GM23338 (cell line): ENCODE data around the gene PHYHD1. TPM values are rescaled to one million over a fixed set of nuclear protein-coding genes. Genes with fewer than 3 reads are reported as not detected.

Source experiments
- ATAC-seq: fragments of 200-7000 bp; cut with Tn5 transposase; 3 replicates; pipeline ENCODE4 v1.9.1; 2020
- DNase-seq: peaks from one replicate; pipeline ENCODE4 v3.0.0-alpha.2; 2015; ENCODE audit warnings: low spot score
- H2AFZ ChIP-seq: fragments of 200-600 bp; sonication (generic); 2 replicates; pipeline ENCODE4 v1.8.0; 2016; ENCODE audit warnings: antibody characterized with exemption, mild to moderate bottlenecking, moderate library complexity
- H3F3A ChIP-seq: fragments of 200-600 bp; sonication (generic); replicated peaks from 2 replicates; pipeline ENCODE4 v1.8.0; 2017; ENCODE audit warnings: antibody characterized with exemption, mixed run types, low read depth
- H3K27ac ChIP-seq: fragments of 200-600 bp; sonication (generic); 2 replicates; pipeline ENCODE4 v1.6.1; 2016; ENCODE audit warnings: low read depth
- H3K27me3 ChIP-seq: fragments of 200-600 bp; sonication (generic); 2 replicates; pipeline ENCODE4 v1.8.0; 2016; ENCODE audit warnings: mild to moderate bottlenecking, mixed run types, moderate library complexity; ENCODE audit not compliant: insufficient read depth
- H3K36me3 ChIP-seq: fragments of 200-600 bp; sonication (generic); 2 replicates; pipeline ENCODE4 v1.8.0; 2016; ENCODE audit warnings: mild to moderate bottlenecking; ENCODE audit not compliant: insufficient read depth
- H3K4me1 ChIP-seq: fragments of 200-600 bp; sonication (generic); 2 replicates; pipeline ENCODE4 v1.8.0; 2016; ENCODE audit warnings: mild to moderate bottlenecking, moderate library complexity; ENCODE audit not compliant: insufficient read depth
- H3K4me2 ChIP-seq: fragments of 200-600 bp; sonication (generic); 2 replicates; pipeline ENCODE4 v1.7.1; 2017; ENCODE audit warnings: mixed run types
- H3K4me3 ChIP-seq: fragments of 200-600 bp; sonication (generic); 2 replicates; pipeline ENCODE4 v1.6.1; 2016; ENCODE audit warnings: mixed run types
- H3K79me2 ChIP-seq: fragments of 200-600 bp; sonication (generic); replicated peaks from 2 replicates; pipeline ENCODE4 v1.8.0; 2017; ENCODE audit warnings: mild to moderate bottlenecking; ENCODE audit not compliant: insufficient read depth
- H3K9me2 ChIP-seq: fragments of 200-600 bp; sonication (generic); 2 replicates; pipeline ENCODE4 v1.8.0; 2017; ENCODE audit not compliant: insufficient read depth
- H4K20me1 ChIP-seq: fragments of 200-600 bp; sonication (generic); replicated peaks from 2 replicates; pipeline ENCODE4 v1.8.0; 2017; ENCODE audit warnings: mild to moderate bottlenecking; ENCODE audit not compliant: insufficient read depth
- H3K27ac Mint-ChIP-seq: 2 replicates; pipeline ENCODE4 v1.8.0; 2020; ENCODE audit warnings: inconsistent platforms, mild to moderate bottlenecking, moderate library complexity, mixed read lengths
- H3K27me3 Mint-ChIP-seq: 3 replicates; pipeline ENCODE4 v1.8.0; 2022; ENCODE audit warnings: low read depth, mild to moderate bottlenecking, moderate library complexity, mixed read lengths, inconsistent platforms; ENCODE audit not compliant: insufficient read depth, poor library complexity
- H3K36me3 Mint-ChIP-seq: 3 replicates; pipeline ENCODE4 v1.8.0; 2021; ENCODE audit warnings: low read depth, mild to moderate bottlenecking, inconsistent platforms, moderate library complexity, mixed read lengths
- H3K4me1 Mint-ChIP-seq: 3 replicates; pipeline ENCODE4 v1.8.0; 2020; ENCODE audit warnings: mild to moderate bottlenecking, inconsistent platforms, mixed read lengths
- H3K4me3 Mint-ChIP-seq: 3 replicates; pipeline ENCODE4 v1.8.0; 2021; ENCODE audit warnings: moderate library complexity, mild to moderate bottlenecking, inconsistent platforms, mixed read lengths
- H3K9me3 Mint-ChIP-seq: 3 replicates; pipeline ENCODE4 v1.8.0; 2020; ENCODE audit warnings: moderate library complexity, mild to moderate bottlenecking, inconsistent platforms, mixed read lengths
- CREB1 ChIP-seq: fragments of 250-450 bp; sonication (Bioruptor Pico); IDR thresholded peaks from 2 replicates; pipeline ENCODE4 v1.5.0; 2020; ENCODE audit warnings: low read depth, mild to moderate bottlenecking, moderate library complexity
- EZH2 ChIP-seq: fragments of 200-600 bp; sonication (generic); IDR thresholded peaks from one replicate; pipeline ENCODE4 v1.8.0; 2017; ENCODE audit warnings: antibody characterized with exemption, mild to moderate bottlenecking, low read depth; ENCODE audit not compliant: unreplicated experiment
- EZH2phosphoT487 ChIP-seq: fragments of 200-600 bp; sonication (generic); IDR thresholded peaks from one replicate; pipeline ENCODE4 v1.8.1; 2018; ENCODE audit warnings: antibody characterized with exemption; ENCODE audit not compliant: unreplicated experiment
- JUNB ChIP-seq: IDR thresholded peaks from one replicate; pipeline ENCODE4 v1.6.1; 2016; ENCODE audit warnings: antibody characterized with exemption; ENCODE audit not compliant: unreplicated experiment
- NANOG ChIP-seq: IDR thresholded peaks from 2 replicates; pipeline ENCODE4 v1.6.1; 2016; ENCODE audit warnings: antibody characterized with exemption, borderline replicate concordance
- POLR2AphosphoS5 ChIP-seq: IDR thresholded peaks from 2 replicates; pipeline ENCODE4 v1.6.1; 2016; ENCODE audit warnings: antibody characterized with exemption, low read depth
- STAT1 ChIP-seq: IDR thresholded peaks from one replicate; pipeline ENCODE4 v1.6.1; 2016; ENCODE audit warnings: antibody characterized with exemption; ENCODE audit not compliant: unreplicated experiment
- ZNF114 ChIP-seq: fragments of 250-450 bp; sonication (Bioruptor Pico); IDR thresholded peaks from 2 replicates; pipeline ENCODE4 v1.5.0; 2020; ENCODE audit warnings: mild to moderate bottlenecking, moderate library complexity
- polyA plus RNA-seq: library from polyadenylated mRNA; unstranded; fragments of >200 nt; fragmentation: Nextera tagmentation; extraction: Ambion mirVana; gene quantifications from 2 replicates; pipeline ENCODE4 v1.2.1, GENCODE V29; 2016
- total RNA-seq: library from RNA; depleted of rRNA; stranded (reverse); fragments of >200 nt; shearing (Covaris generic); gene quantifications from 2 replicates; pipeline ENCODE4 v1.2.3, GENCODE V29; 2014
- TF ChIP-seq, protein P1 (sequence below): IDR thresholded peaks from one replicate; pipeline ENCODE4 v1.6.1; 2018; ENCODE audit warnings: antibody characterized with exemption; ENCODE audit not compliant: unreplicated experiment
- TF ChIP-seq, protein P2 (sequence below): fragments of 250-450 bp; sonication (Bioruptor Pico); IDR thresholded peaks from 2 replicates; pipeline ENCODE4 v1.5.0; 2020; ENCODE audit warnings: mild to moderate bottlenecking, moderate library complexity

The PHYHD1 gene
- total and polyA plus RNA-seq, 2 experiments from 2014 or later, result 10.4 to 16.8 TPM

DNA sequence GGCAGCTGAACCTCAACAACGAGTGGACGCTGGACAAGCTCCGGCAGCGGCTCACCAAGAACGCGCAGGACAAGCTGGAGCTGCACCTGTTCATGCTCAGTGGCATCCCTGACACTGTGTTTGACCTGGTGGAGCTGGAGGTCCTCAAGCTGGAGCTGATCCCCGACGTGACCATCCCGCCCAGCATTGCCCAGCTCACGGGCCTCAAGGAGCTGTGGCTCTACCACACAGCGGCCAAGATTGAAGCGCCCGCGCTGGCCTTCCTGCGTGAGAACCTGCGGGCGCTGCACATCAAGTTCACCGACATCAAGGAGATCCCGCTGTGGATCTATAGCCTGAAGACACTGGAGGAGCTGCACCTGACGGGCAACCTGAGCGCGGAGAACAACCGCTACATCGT is 12.4 kb upstream of the PHYHD1 start (continued):
- TF ChIP-seq, protein P1, sequence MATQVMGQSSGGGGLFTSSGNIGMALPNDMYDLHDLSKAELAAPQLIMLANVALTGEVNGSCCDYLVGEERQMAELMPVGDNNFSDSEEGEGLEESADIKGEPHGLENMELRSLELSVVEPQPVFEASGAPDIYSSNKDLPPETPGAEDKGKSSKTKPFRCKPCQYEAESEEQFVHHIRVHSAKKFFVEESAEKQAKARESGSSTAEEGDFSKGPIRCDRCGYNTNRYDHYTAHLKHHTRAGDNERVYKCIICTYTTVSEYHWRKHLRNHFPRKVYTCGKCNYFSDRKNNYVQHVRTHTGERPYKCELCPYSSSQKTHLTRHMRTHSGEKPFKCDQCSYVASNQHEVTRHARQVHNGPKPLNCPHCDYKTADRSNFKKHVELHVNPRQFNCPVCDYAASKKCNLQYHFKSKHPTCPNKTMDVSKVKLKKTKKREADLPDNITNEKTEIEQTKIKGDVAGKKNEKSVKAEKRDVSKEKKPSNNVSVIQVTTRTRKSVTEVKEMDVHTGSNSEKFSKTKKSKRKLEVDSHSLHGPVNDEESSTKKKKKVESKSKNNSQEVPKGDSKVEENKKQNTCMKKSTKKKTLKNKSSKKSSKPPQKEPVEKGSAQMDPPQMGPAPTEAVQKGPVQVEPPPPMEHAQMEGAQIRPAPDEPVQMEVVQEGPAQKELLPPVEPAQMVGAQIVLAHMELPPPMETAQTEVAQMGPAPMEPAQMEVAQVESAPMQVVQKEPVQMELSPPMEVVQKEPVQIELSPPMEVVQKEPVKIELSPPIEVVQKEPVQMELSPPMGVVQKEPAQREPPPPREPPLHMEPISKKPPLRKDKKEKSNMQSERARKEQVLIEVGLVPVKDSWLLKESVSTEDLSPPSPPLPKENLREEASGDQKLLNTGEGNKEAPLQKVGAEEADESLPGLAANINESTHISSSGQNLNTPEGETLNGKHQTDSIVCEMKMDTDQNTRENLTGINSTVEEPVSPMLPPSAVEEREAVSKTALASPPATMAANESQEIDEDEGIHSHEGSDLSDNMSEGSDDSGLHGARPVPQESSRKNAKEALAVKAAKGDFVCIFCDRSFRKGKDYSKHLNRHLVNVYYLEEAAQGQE, result no peak
- TF ChIP-seq EZH2phosphoT487 (no peak), EZH2 (no peak), CREB1 (no peak)

DNA sequence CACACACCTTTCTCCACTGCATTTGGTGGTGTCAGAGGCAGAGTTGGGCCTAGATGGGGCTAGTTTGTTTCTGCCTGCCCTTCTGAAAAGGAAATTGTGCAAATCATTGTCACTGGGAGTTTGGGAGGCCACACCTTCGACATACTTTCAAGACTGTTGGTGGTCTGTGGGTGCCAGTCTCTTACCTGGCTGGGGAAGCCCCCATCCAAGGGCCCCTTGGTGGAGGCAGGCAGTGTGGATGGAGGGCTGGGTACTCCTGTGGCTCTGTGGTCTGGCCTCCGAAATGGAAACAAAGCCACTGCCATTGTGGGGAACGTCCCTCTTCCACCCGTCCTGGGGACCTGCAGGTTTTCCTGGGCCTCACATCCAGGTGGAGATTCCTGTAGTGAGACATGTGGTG is 10.9 kb upstream of the PHYHD1 start:
- Histone ChIP-seq H3K4me1 (peaks cover 13% of the 10 kb centered on the region), H3K4me3 (no peak overlapping the region), H4K20me1 (peaks cover 17% of the 10 kb centered on the region; the same call in 1 of the 2 replicates), H2AFZ (no peak overlapping the region), H3K27ac (no peak overlapping the region), H3K36me3 (peaks cover 5% of the 10 kb centered on the region; the same call in 1 of the 2 replicates), H3K27me3 (no peaks in the 10 kb centered on the region), H3K79me2 (peaks cover 41% of the 10 kb centered on the region), H3F3A (no peaks in the 10 kb centered on the region), H3K9me2 (no peaks in the 10 kb centered on the region), H3K4me2 (no peak overlapping the region)
- DNase-seq (no peak), ATAC-seq (no peak)
- Mint-ChIP-seq H3K9me3 (no peaks in the 10 kb centered on the region), H3K4me3 (no peak overlapping the region), H3K27ac (no peak overlapping the region), H3K36me3 (peaks cover 60% of the 10 kb centered on the region), H3K4me1 (peaks cover 32% of the 10 kb centered on the region), H3K27me3 (peaks cover 6% of the 10 kb centered on the region)
- no peak for TF ChIP-seq CREB1
- no peak for TF ChIP-seq NANOG
- TF ChIP-seq ZNF114 (CRISPR knock-in tag), result no peak
- TF ChIP-seq POLR2AphosphoS5, result no peak
- TF ChIP-seq STAT1, result no peak
- TF ChIP-seq, protein P2, sequence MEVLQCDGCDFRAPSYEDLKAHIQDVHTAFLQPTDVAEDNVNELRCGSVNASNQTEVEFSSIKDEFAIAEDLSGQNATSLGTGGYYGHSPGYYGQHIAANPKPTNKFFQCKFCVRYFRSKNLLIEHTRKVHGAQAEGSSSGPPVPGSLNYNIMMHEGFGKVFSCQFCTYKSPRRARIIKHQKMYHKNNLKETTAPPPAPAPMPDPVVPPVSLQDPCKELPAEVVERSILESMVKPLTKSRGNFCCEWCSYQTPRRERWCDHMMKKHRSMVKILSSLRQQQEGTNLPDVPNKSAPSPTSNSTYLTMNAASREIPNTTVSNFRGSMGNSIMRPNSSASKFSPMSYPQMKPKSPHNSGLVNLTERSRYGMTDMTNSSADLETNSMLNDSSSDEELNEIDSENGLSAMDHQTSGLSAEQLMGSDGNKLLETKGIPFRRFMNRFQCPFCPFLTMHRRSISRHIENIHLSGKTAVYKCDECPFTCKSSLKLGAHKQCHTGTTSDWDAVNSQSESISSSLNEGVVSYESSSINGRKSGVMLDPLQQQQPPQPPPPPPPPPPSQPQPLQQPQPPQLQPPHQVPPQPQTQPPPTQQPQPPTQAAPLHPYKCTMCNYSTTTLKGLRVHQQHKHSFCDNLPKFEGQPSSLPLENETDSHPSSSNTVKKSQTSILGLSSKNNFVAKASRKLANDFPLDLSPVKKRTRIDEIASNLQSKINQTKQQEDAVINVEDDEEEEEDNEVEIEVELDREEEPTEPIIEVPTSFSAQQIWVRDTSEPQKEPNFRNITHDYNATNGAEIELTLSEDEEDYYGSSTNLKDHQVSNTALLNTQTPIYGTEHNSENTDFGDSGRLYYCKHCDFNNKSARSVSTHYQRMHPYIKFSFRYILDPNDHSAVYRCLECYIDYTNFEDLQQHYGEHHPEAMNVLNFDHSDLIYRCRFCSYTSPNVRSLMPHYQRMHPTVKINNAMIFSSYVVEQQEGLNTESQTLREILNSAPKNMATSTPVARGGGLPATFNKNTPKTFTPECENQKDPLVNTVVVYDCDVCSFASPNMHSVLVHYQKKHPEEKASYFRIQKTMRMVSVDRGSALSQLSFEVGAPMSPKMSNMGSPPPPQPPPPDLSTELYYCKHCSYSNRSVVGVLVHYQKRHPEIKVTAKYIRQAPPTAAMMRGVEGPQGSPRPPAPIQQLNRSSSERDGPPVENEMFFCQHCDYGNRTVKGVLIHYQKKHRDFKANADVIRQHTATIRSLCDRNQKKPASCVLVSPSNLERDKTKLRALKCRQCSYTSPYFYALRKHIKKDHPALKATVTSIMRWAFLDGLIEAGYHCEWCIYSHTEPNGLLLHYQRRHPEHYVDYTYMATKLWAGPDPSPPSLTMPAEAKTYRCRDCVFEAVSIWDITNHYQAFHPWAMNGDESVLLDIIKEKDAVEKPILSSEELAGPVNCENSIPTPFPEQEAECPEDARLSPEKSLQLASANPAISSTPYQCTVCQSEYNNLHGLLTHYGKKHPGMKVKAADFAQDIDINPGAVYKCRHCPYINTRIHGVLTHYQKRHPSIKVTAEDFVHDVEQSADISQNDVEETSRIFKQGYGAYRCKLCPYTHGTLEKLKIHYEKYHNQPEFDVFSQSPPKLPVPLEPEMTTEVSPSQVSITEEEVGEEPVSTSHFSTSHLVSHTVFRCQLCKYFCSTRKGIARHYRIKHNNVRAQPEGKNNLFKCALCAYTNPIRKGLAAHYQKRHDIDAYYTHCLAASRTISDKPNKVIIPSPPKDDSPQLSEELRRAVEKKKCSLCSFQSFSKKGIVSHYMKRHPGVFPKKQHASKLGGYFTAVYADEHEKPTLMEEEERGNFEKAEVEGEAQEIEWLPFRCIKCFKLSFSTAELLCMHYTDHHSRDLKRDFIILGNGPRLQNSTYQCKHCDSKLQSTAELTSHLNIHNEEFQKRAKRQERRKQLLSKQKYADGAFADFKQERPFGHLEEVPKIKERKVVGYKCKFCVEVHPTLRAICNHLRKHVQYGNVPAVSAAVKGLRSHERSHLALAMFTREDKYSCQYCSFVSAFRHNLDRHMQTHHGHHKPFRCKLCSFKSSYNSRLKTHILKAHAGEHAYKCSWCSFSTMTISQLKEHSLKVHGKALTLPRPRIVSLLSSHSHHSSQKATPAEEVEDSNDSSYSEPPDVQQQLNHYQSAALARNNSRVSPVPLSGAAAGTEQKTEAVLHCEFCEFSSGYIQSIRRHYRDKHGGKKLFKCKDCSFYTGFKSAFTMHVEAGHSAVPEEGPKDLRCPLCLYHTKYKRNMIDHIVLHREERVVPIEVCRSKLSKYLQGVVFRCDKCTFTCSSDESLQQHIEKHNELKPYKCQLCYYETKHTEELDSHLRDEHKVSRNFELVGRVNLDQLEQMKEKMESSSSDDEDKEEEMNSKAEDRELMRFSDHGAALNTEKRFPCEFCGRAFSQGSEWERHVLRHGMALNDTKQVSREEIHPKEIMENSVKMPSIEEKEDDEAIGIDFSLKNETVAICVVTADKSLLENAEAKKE, result no peak
- no peak for TF ChIP-seq JUNB
